Thymus (tissue), 11 donors: Measurements from ENCODE around the gene SLC25A6. TPM values are rescaled to one million over a fixed set of nuclear protein-coding genes. Genes with fewer than 3 reads are reported as not detected.
"Not testable (repeated sequence)": the region's sequence is repeated elsewhere in the genome, so short reads cannot be mapped to it uniquely, and the experiment has no call there.

Experiments
- DNase-seq, 9 donors: peaks; one replicate each; pipeline ENCODE4 v3.0.0-alpha.2; 2013; ENCODE audit warnings: low spot score in 9 of 9, low read depth in 6 of 9, missing footprints in 1 of 9
- H3K27ac ChIP-seq, 2 donors: one replicate each; pipeline ENCODE4 v1.5.1; 2013; ENCODE audit warnings: control low read depth in 1 of 2, low read depth in 1 of 2, low read length in 1 of 2, mild to moderate bottlenecking in 1 of 2, moderate library complexity in 1 of 2
- H3K27me3 ChIP-seq, 2 donors: one replicate each; pipeline ENCODE4 v1.5.1; 2013; ENCODE audit warnings: low read length in 1 of 2; ENCODE audit not compliant: control insufficient read depth in 2 of 2, insufficient read depth in 1 of 2
- H3K36me3 ChIP-seq, 2 donors: one replicate each; pipeline ENCODE4 v1.5.1; 2013; ENCODE audit warnings: low read length in 1 of 2, mild to moderate bottlenecking in 1 of 2, moderate library complexity in 1 of 2; ENCODE audit not compliant: control insufficient read depth in 2 of 2, insufficient read depth in 2 of 2
- H3K4me1 ChIP-seq, 2 donors: one replicate each; pipeline ENCODE4 v1.5.1; 2013; ENCODE audit warnings: low read length in 2 of 2; ENCODE audit not compliant: control insufficient read depth in 2 of 2, insufficient read depth in 2 of 2
- H3K4me3 ChIP-seq, 2 donors: one replicate each; pipeline ENCODE4 v1.5.1; 2013; ENCODE audit warnings: low read length in 2 of 2, control low read depth in 1 of 2, mild to moderate bottlenecking in 1 of 2
- H3K9me3 ChIP-seq, 2 donors: one replicate each; pipeline ENCODE4 v1.5.1; 2013; ENCODE audit warnings: low read length in 1 of 2, mild to moderate bottlenecking in 1 of 2; ENCODE audit not compliant: control insufficient read depth in 2 of 2, insufficient read depth in 1 of 2
- WGBS: extraction: QIAGEN DNeasy Blood & Tissue Kit; methylation state at CpG from one replicate; pipeline ENCODE4 v1.1.7; 2013; 5-methylcytosine and 5-hydroxymethylcytosine counted together
- polyA plus RNA-seq: library from polyadenylated mRNA; stranded (reverse); fragments of 200-250 nt; gene quantifications from one replicate; pipeline ENCODE4 v1.2.3, GENCODE V29; 2013
- total RNA-seq: library from RNA; stranded (reverse); fragments of 120-200 nt; gene quantifications from one replicate; pipeline ENCODE4 v1.2.4, GENCODE V29; 2013
- donor health status: healthy.

Gene SLC25A6
- total and polyA plus RNA-seq, 2 donors: 139 to 230 TPM

DNA sequence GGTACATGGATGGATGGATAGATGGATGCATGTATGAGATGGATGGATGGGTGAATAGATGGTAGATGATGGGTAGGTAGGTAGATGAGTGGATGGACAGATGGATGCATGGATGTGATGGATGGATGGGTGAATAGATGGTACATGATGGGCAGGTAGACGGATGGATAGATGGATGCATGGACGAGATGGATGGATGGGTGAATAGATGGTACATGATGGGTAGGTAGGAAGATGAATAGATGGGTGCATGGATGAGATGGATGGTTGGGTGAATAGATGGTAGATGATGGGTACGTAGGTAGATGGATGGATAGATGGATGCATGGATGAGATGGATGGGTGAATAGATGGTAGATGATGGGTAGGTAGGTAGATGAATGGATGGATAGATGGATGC, 12.0 kb upstream of the SLC25A6 start:
- H3K4me3 ChIP-seq, H3K4me1 ChIP-seq, H3K27ac ChIP-seq, H3K9me3 ChIP-seq, H3K27me3 ChIP-seq, DNase-seq: not testable (repeated sequence)
- WGBS: 98% methylated on average over 3 of the region's 3 CpGs
- peaks cover 51 to 68% of the 10 kb centered on the region in 2 donors for H3K36me3 ChIP-seq

DNA sequence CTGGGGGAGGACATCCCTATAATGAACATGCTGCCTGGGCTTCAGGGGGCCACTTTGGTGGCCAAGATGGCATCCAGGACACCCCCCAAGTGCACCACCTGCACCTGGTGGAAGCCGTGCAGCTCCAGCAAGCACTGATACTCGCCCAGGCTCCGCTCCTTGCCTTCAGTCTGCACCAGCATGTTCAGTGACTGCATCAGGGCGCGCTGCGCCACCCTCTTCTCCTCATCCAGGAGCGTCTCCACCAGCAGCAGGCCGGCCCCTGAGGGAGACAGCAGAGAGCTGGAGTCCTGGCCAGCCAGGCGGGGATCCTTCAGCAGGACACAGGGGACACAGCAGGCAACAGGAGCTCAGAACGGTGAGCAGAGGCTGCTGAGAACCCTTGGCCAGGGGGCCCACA, 11.3 kb upstream of the SLC25A6 start:
- H3K36me3 ChIP-seq: peaks cover 53 to 68% of the 10 kb centered on the region in 2 donors
- no peaks in the 10 kb centered on the region for H3K9me3 ChIP-seq
- no peaks in the 10 kb centered on the region for H3K27me3 ChIP-seq
- H3K27ac ChIP-seq: no peak overlapping the region
- H3K4me1 ChIP-seq: no peaks in the 10 kb centered on the region
- DNase-seq: no peak
- WGBS: 98% methylated on average over 10 of the region's 10 CpGs
- no peak overlapping the region for H3K4me3 ChIP-seq

GRCh38 chrX:1401611-1402430, 9.9 kb upstream of the SLC25A6 start:
- Histone ChIP-seq H3K4me1 (no peaks in the 10 kb centered on the region), H3K27ac (peak overlapping the region in 1 of 2 donors; percentile 8), H3K36me3 (peaks cover 47 to 62% of the 10 kb centered on the region in 2 donors), H3K27me3 (no peaks in the 10 kb centered on the region), H3K9me3 (no peaks in the 10 kb centered on the region), H3K4me3 (no peak overlapping the region)
- 97% methylated on average over 30 of the region's 30 CpGs for WGBS
- no peak for DNase-seq

DNA sequence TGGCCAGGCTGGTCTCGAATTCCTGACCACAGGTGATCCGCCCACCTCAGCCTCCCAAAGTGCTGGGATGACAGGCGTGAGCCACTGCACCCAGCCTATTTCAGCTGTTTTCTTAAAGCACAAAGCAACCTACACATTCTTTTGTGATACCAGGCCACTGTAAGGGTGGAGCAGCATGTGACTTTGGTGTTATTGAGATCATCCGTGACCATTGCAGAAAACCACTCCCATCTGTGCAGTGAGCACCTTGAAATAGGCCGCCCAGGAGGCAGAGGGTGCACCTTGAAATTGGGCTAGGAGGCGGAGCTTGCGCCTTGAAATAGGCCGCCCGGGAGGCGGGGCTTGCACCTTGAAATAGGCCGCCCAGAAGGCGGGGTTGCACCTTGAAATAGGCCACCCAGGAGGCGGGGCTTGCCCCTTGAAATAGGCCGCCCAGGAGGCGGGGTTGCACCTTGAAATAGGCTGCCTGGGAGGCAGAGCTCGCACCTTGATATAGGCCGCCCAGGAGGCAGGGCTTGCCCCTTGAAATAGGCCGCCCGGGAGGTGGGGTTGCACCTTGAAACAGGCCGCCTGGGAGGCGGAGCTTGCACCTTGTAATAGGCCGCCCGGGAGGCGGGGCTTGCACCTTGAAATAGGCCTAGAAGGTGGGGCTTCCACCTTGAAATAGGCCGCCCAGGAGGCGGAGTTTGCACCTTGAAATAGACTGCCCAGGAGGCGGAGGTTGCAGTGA, 9.0 kb upstream of the SLC25A6 start:
- Histone ChIP-seq H3K27ac (no peak overlapping the region), H3K27me3 (no peaks in the 10 kb centered on the region), H3K4me1 (no peaks in the 10 kb centered on the region), H3K9me3 (no peaks in the 10 kb centered on the region), H3K4me3 (no peak overlapping the region), H3K36me3 (peaks cover 46 to 56% of the 10 kb centered on the region in 2 donors)
- 89% methylated on average over 27 of the region's 27 CpGs for WGBS
- DNase-seq: no peak

DNA sequence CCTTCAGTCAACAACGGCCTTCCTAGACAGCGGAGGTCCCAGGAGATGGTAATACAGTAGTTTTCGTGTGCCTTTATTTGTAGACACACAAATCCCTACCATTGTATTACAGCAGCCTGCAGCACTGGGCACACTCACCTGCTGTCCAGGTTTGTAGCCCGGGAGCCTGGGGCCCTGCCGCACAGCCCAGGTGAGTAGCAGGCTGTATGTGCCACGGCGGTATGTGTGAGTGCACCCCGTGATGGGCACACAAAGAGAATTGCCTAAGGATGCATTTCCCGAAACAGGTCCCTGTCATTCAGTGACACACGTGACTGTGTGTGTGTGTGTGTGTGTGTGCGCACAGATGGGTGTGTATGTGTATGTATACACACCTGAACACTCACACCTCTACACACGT, 8.1 kb upstream of the SLC25A6 start:
- Histone ChIP-seq H3K27ac (no peak overlapping the region), H3K36me3 (peaks cover 40 to 48% of the 10 kb centered on the region in 2 donors), H3K9me3 (no peaks in the 10 kb centered on the region), H3K27me3 (no peaks in the 10 kb centered on the region), H3K4me1 (no peaks in the 10 kb centered on the region), H3K4me3 (no peak overlapping the region)
- WGBS: 91% methylated on average over 12 of the region's 12 CpGs
- no peak for DNase-seq

DNA sequence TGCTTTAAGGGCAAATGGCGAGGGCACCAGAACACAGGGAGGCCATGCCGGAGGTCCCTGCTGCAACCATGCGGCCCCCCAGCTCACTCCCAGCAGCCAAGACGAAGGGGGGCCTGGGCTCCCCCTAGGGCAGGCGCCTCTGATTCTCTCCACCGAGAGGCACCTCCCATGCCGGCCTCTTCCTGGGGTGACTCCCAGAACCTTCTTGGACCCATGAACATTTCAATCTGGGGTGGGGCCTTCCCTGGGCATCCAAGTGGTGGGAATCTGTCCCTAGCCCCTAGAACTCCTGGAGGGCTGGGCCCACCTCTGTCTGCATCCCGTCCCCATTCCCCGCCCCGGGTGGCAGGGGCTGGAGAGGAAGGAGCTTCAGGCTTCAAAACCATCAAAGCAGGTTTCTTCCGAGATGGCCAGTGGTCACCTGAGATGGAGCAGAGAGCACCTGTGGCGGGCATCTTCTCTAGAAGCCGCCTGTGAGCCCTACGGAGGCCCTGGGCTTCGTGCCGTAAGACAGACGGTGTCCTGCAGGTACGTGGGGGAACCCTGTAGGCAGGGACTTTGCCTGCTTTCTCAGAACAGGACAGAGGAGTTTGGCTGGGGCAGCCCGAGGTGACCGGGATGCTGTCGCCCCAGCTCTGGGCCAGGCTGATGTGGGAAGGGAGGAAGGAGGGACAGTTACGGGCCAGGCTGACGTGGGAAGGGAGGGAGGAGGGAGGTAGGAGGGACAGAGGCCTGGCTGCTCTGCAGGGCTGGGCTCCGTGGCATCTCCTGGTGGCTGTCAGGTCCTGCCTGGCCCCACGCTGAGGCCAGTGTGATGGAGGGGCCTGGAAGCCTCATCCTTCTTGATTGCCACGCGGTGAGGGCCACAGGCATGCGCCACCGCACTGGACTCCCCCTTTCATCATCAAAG, 6.8 kb upstream of the SLC25A6 start:
- Histone ChIP-seq H3K4me1 (no peaks in the 10 kb centered on the region), H3K36me3 (peaks cover 27 to 35% of the 10 kb centered on the region in 2 donors), H3K27ac (no peak overlapping the region), H3K9me3 (peaks cover 0 to 5% of the 10 kb centered on the region in 2 donors), H3K27me3 (no peaks in the 10 kb centered on the region), H3K4me3 (no peak overlapping the region)
- WGBS: 91% methylated on average over 29 of the region's 29 CpGs
- no peak for DNase-seq

- peaks cover 0 to 5% of the 10 kb centered on the region in 2 donors for H3K4me1 ChIP-seq
- H3K36me3 ChIP-seq: peaks cover 21 to 27% of the 10 kb centered on the region in 2 donors
- DNase-seq: no peak
- H3K27ac ChIP-seq: no peak overlapping the region
- H3K27me3 ChIP-seq: no peaks in the 10 kb centered on the region
- peaks cover 0 to 5% of the 10 kb centered on the region in 2 donors for H3K9me3 ChIP-seq
- 93% methylated on average over 29 of the region's 29 CpGs for WGBS
- H3K4me3 ChIP-seq: no peak overlapping the region
These were observed 5.7 kb upstream of the SLC25A6 start for GRCh38 chrX:1397441-1398270.

GRCh38 chrX:1397001-1397400, 5.1 kb upstream of the SLC25A6 start:
- no peaks in the 10 kb centered on the region for H3K27me3 ChIP-seq
- WGBS: 90% methylated on average over 15 of the region's 15 CpGs
- no peak for DNase-seq
- peaks cover 21 to 24% of the 10 kb centered on the region in 2 donors for H3K36me3 ChIP-seq
- no peak overlapping the region for H3K4me3 ChIP-seq
- H3K4me1 ChIP-seq: peaks cover 0 to 5% of the 10 kb centered on the region in 2 donors
- H3K9me3 ChIP-seq: peaks cover 0 to 5% of the 10 kb centered on the region in 2 donors
- no peak overlapping the region for H3K27ac ChIP-seq
